Hindlimb muscle (tissue), 1 donor: Measurements from ENCODE around the gene TNRC6C. TPM values are rescaled to one million over a fixed set of nuclear protein-coding genes. Genes with fewer than 3 reads are reported as not detected.

ENCODE experiments used
- DNase-seq: peaks from one replicate; pipeline ENCODE4 v3.0.0-alpha.2; 2013
- polyA plus RNA-seq: library from polyadenylated mRNA; unstranded; fragments of 120-200 nt; gene quantifications from one replicate; pipeline ENCODE4 v1.2.1, GENCODE V29; 2013; ENCODE audit not compliant: insufficient read length

TNRC6C gene
- polyA plus RNA-seq, 1 donor = 10.4 TPM

- no peak for DNase-seq
Measured at GRCh38 chr17:78089576-78090281, 131.2 kb downstream of the TNRC6C start.

GRCh38 chr17:78092794-78093324 is 134.4 kb downstream of the TNRC6C start:
- no peak for DNase-seq

GRCh38 chr17:78095035-78095434 is 136.5 kb downstream of the TNRC6C start:
- no peak for DNase-seq

- DNase-seq = no peak
Measured at GRCh38 chr17:78096093-78096492, 137.6 kb downstream of the TNRC6C start.

- no peak for DNase-seq
Measured at GRCh38 chr17:78101112-78101511, 142.6 kb downstream of the TNRC6C start.

- DNase-seq = no peak
Measured at GRCh38 chr17:78101542-78101941, 143.0 kb downstream of the TNRC6C start.

GRCh38 chr17:78103311-78103710 is 144.8 kb downstream of the TNRC6C start:
- DNase-seq = no peak

GRCh38 chr17:78104540-78104941 is 146.0 kb downstream of the TNRC6C start:
- DNase-seq = no peak

- DNase-seq = no peak
Measured at GRCh38 chr17:78105101-78105500, 146.6 kb downstream of the TNRC6C start.

GRCh38 chr17:78105551-78105950 is 147.0 kb downstream of the TNRC6C start:
- DNase-seq = no peak

GRCh38 chr17:78106211-78106610 is 147.7 kb downstream of the TNRC6C start:
- no peak for DNase-seq

GRCh38 chr17:78107457-78107856 is 149.0 kb downstream of the TNRC6C start:
- DNase-seq = no peak

- no peak for DNase-seq
Measured at GRCh38 chr17:78107976-78108725, 149.6 kb downstream of the TNRC6C start.

GRCh38 chr17:78108726-78109488 is 150.4 kb downstream of the TNRC6C start:
- no peak for DNase-seq

- DNase-seq = no peak
Measured at GRCh38 chr17:78109489-78109761, 150.9 kb downstream of the TNRC6C start.

- DNase-seq = no peak
Measured at GRCh38 chr17:78110363-78111015, 152.0 kb downstream of the TNRC6C start.

- DNase-seq = no peak
Measured at GRCh38 chr17:78111016-78111726, 152.7 kb downstream of the TNRC6C start.

GRCh38 chr17:78111727-78112517 is 153.4 kb downstream of the TNRC6C start:
- no peak for DNase-seq

- no peak for DNase-seq
Measured at GRCh38 chr17:78112518-78113471, 154.3 kb downstream of the TNRC6C start.
